Activated CD8-positive, alpha-beta memory T cell treated with anti-CD3 and anti-CD28 coated beads, Interleukin-2, amount 50 U/mL, for 24 hours (primary cell): ENCODE measurements around the gene NBPF6.
"Not testable (repeated sequence)": the region's sequence is repeated elsewhere in the genome, so short reads cannot be mapped to it uniquely, and the experiment has no call there.

Experiments
- DNase-seq: peaks from one replicate; pipeline ENCODE4 v3.0.0-alpha.2; 2020; ENCODE audit errors: extremely low read depth

The NBPF6 gene

GRCh38 chr1:108502138-108502537 lies 52.0 kb downstream of the NBPF6 start:
- no peak for DNase-seq

DNA sequence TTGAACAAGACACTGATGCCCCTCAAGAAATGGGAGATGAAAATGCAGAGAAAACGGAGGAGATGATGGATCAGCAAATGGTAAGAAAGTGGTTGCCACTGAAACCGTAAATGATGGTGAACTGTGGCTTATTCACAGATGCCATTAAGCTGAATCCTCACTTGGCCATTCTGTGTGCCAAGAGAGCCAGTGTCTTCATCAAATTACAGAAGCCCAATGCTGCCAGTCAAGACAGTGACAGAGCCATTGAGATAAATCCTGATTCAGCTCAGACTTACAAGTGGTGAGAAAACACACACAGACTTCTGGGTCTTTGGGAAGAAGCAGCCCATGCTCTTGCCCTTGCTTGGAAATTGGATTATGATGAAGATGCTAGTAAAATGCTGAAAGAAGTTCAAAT lies 52.5 kb downstream of the NBPF6 start:
- DNase-seq: no peak

- no peak for DNase-seq
These were observed 53.1 kb downstream of the NBPF6 start for GRCh38 chr1:108503062-108503733.

- no peak for DNase-seq
These were observed 54.3 kb downstream of the NBPF6 start for GRCh38 chr1:108504447-108504846.

GRCh38 chr1:108505763-108506070 lies 55.6 kb downstream of the NBPF6 start:
- DNase-seq: no peak

GRCh38 chr1:108511764-108512163 lies 61.6 kb downstream of the NBPF6 start:
- DNase-seq: no peak

DNA sequence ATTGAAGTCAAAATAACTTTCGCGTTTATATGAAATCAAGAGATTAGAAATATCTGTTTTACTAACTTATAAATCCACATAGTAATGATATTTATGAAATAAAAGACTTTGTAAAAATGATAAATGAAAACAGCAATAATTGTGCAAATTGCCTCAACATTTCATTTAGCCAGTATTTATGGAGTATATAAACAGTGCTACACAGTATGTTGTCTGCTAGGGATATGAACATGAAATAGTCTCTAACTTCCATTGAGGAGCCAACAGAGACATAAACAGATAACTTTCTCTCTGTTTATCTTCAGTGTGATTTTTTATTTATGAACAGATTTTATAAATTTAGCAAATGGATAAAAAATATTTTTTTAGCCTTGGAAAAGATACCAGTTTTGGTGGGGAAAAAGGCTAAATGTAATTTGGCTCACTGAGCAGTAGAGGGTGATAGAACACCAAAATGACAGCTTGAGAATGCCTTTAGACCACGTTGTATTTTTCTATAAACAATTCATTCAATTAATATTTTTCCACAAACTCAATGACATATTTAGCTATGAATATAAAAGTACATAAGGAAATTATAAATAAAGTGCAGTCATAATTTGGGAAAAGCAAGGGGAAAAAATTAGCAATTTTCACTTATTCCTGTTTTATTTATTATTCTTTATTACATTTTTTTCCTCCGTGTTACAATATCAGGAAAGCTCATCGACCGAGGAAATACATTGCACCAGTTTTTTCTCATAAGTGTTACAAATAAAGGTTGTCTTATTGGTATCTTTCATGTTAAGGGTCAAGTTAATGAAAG lies 62.3 kb downstream of the NBPF6 start:
- DNase-seq: no peak

DNA sequence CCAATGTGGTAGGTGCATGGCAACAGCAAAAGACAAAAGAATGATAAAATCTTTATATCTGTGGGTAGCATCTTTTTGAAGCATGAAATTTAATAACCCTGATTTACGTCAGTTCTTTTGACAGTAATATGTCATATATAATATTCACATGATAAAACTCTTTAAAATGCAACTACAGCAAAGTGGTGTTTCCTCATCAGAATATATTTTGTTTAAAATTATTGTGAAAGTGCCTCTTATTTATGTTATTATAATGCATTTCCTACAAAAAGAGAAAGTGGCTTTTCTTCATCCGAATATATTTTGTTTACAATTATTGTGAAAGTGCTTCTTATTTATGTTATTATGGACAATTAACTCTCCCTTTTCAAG lies 62.9 kb downstream of the NBPF6 start:
- DNase-seq: no peak

- not testable (repeated sequence) for DNase-seq
These were observed 63.8 kb downstream of the NBPF6 start for GRCh38 chr1:108513914-108514313.

DNA sequence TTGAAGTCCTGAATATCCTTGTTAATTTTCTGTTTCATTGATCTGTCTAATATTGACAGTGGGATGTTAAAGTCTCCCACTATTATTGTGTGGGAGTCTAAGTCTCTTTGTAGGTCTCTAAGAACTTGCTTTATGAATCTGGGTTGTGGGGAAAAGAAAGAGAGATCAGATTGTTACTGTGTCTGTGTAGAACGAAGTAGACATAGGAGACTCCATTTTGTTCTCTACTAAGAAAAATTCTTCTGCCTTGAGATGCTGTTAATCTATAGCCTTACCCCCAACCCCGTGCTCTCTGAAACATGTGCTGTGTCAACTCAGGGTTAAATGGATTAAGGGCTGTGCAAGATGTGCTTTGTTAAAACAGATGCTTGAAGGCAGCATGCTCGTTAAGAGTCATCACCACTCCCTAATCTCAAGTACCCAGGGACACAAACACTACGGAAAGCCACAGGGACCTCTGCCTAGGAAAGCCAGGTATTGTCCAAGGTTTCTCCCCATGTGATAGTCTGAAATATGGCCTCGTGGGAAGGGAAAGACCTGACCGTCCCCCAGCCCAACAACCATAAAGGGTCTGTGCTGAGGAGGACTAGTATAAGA lies 67.3 kb downstream of the NBPF6 start:
- DNase-seq: not testable (repeated sequence)
